Measurements from ENCODE around the gene INPP4A.

INPP4A gene

DNA sequence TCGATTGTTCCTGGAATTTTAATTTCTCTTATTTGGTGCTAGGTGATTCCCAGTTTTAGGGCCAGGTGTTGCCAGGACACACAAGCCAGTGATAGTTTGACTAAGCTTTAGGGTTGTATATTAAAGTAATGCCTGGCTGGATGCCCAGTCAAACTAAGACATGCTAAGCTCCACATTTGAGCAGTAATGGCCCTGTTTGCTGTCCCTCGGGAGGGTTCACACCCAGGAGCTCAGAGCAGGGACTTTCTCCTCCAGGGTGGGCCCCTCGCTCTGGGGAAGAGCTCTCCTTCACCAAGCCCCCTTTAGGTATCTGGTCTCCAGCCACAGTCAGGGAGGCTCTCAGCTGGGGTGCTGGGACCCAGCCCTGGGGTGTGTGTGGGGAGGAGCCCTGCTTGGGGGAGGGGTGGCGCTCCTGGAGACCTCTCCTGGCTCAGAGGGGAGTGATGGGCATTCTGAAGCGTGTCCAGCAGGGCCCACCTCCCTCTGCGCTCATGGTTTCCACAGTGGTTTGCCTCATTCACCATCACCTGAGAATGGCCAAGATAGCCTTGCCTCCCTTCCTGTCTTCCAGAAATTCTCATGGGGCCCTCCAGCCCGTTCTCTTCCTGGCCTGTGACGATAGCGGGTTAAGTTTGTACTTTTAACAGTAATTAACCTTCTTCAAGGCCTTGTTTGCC is 31.7 kb downstream of the INPP4A start:
- H3K27me3 ChIP-seq (ENCODE audit: control insufficient read depth in 1 of 2, insufficient read depth in 2 of 2, low read length in 2 of 2) = no peaks in the 10 kb centered on the region
- H3K9me3 ChIP-seq (ENCODE audit: control insufficient read depth in 1 of 2, low read length in 2 of 2) = no peaks in the 10 kb centered on the region
- H3K36me3 ChIP-seq (ENCODE audit: control insufficient read depth in 1 of 2, insufficient read depth in 2 of 2, low read length in 2 of 2) = no peaks in the 10 kb centered on the region
- no peak overlapping the region for H3K27ac ChIP-seq (ENCODE audit: low read depth, low read length)
- H3K4me3 ChIP-seq (ENCODE audit: low read depth in 1 of 2, low read length in 2 of 2) = no peak overlapping the region
- peaks cover 81 to 91% of the 10 kb centered on the region in 2 donors for H3K4me1 ChIP-seq (ENCODE audit: control insufficient read depth in 1 of 2, insufficient read depth in 2 of 2, low read length in 2 of 2)
- H3K9ac ChIP-seq (ENCODE audit: low read depth in 1 of 2, low read length in 2 of 2) = no peak overlapping the region

- Histone ChIP-seq H3K9me3 (ENCODE audit: control insufficient read depth in 1 of 2, low read length in 2 of 2) (no peaks in the 10 kb centered on the region), H3K27ac (ENCODE audit: low read depth, low read length) (no peak overlapping the region), H3K27me3 (ENCODE audit: control insufficient read depth in 1 of 2, insufficient read depth in 2 of 2, low read length in 2 of 2) (no peaks in the 10 kb centered on the region), H3K4me1 (ENCODE audit: control insufficient read depth in 1 of 2, insufficient read depth in 2 of 2, low read length in 2 of 2) (peaks cover 80 to 86% of the 10 kb centered on the region in 2 donors), H3K9ac (ENCODE audit: low read depth in 1 of 2, low read length in 2 of 2) (no peak overlapping the region), H3K36me3 (ENCODE audit: control insufficient read depth in 1 of 2, insufficient read depth in 2 of 2, low read length in 2 of 2) (no peaks in the 10 kb centered on the region), H3K4me3 (ENCODE audit: low read depth in 1 of 2, low read length in 2 of 2) (no peak overlapping the region)
Observed at GRCh38 chr2:98477036-98477435, 32.4 kb downstream of the INPP4A start.

- Histone ChIP-seq H3K9me3 (ENCODE audit: control insufficient read depth in 1 of 2, low read length in 2 of 2) (no peaks in the 10 kb centered on the region), H3K36me3 (ENCODE audit: control insufficient read depth in 1 of 2, insufficient read depth in 2 of 2, low read length in 2 of 2) (no peaks in the 10 kb centered on the region), H3K4me3 (ENCODE audit: low read depth in 1 of 2, low read length in 2 of 2) (no peak overlapping the region), H3K4me1 (ENCODE audit: control insufficient read depth in 1 of 2, insufficient read depth in 2 of 2, low read length in 2 of 2) (peaks cover 80 to 81% of the 10 kb centered on the region in 2 donors), H3K27ac (ENCODE audit: low read depth, low read length) (no peak overlapping the region), H3K9ac (ENCODE audit: low read depth in 1 of 2, low read length in 2 of 2) (no peak overlapping the region), H3K27me3 (ENCODE audit: control insufficient read depth in 1 of 2, insufficient read depth in 2 of 2, low read length in 2 of 2) (no peaks in the 10 kb centered on the region)
Observed at GRCh38 chr2:98477506-98477905, 32.8 kb downstream of the INPP4A start.

GRCh38 chr2:98478088-98478551 is 33.5 kb downstream of the INPP4A start:
- Histone ChIP-seq H3K4me1 (ENCODE audit: control insufficient read depth in 1 of 2, insufficient read depth in 2 of 2, low read length in 2 of 2) (peaks cover 77% of the 10 kb centered on the region in 2 donors), H3K27ac (ENCODE audit: low read depth, low read length) (no peak overlapping the region), H3K9me3 (ENCODE audit: control insufficient read depth in 1 of 2, low read length in 2 of 2) (no peaks in the 10 kb centered on the region), H3K4me3 (ENCODE audit: low read depth in 1 of 2, low read length in 2 of 2) (no peak overlapping the region), H3K9ac (ENCODE audit: low read depth in 1 of 2, low read length in 2 of 2) (no peak overlapping the region), H3K27me3 (ENCODE audit: control insufficient read depth in 1 of 2, insufficient read depth in 2 of 2, low read length in 2 of 2) (no peaks in the 10 kb centered on the region), H3K36me3 (ENCODE audit: control insufficient read depth in 1 of 2, insufficient read depth in 2 of 2, low read length in 2 of 2) (no peaks in the 10 kb centered on the region)

- Histone ChIP-seq H3K4me3 (ENCODE audit: low read depth in 1 of 2, low read length in 2 of 2) (no peak overlapping the region), H3K36me3 (ENCODE audit: control insufficient read depth in 1 of 2, insufficient read depth in 2 of 2, low read length in 2 of 2) (no peaks in the 10 kb centered on the region), H3K27ac (ENCODE audit: low read depth, low read length) (no peak overlapping the region), H3K27me3 (ENCODE audit: control insufficient read depth in 1 of 2, insufficient read depth in 2 of 2, low read length in 2 of 2) (no peaks in the 10 kb centered on the region), H3K9ac (ENCODE audit: low read depth in 1 of 2, low read length in 2 of 2) (no peak overlapping the region), H3K4me1 (ENCODE audit: control insufficient read depth in 1 of 2, insufficient read depth in 2 of 2, low read length in 2 of 2) (peaks cover 76 to 77% of the 10 kb centered on the region in 2 donors), H3K9me3 (ENCODE audit: control insufficient read depth in 1 of 2, low read length in 2 of 2) (no peaks in the 10 kb centered on the region)
Observed at GRCh38 chr2:98478907-98479306, 34.2 kb downstream of the INPP4A start.

DNA sequence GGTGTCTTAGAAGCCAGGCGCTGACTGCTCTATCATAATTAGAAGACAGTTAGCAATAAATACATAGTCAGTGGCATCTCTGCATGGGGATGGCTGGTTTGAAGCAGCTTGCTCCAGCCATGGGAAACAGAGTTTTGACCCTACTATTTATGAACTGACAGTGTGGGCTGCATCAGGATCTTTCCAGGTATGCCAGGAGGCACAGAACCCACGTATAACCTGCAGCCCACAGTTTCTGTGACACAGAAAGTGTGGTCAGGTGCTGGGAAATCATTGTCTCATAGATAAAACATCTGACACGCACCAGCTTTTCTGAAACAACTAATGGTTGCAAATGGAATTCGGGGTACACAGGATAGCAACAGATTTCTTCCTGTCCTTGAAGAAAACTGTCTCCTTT is 34.7 kb downstream of the INPP4A start:
- peaks cover 76 to 77% of the 10 kb centered on the region in 2 donors for H3K4me1 ChIP-seq (ENCODE audit: control insufficient read depth in 1 of 2, insufficient read depth in 2 of 2, low read length in 2 of 2)
- peak overlapping the region; percentile 39 for H3K27ac ChIP-seq (ENCODE audit: low read depth, low read length)
- H3K36me3 ChIP-seq (ENCODE audit: control insufficient read depth in 1 of 2, insufficient read depth in 2 of 2, low read length in 2 of 2) = no peaks in the 10 kb centered on the region
- peak overlapping the region; percentile 7 to 34 for H3K9ac ChIP-seq (ENCODE audit: low read depth in 1 of 2, low read length in 2 of 2)
- H3K27me3 ChIP-seq (ENCODE audit: control insufficient read depth in 1 of 2, insufficient read depth in 2 of 2, low read length in 2 of 2) = no peaks in the 10 kb centered on the region
- no peaks in the 10 kb centered on the region for H3K9me3 ChIP-seq (ENCODE audit: control insufficient read depth in 1 of 2, low read length in 2 of 2)
- no peak overlapping the region for H3K4me3 ChIP-seq (ENCODE audit: low read depth in 1 of 2, low read length in 2 of 2)

DNA sequence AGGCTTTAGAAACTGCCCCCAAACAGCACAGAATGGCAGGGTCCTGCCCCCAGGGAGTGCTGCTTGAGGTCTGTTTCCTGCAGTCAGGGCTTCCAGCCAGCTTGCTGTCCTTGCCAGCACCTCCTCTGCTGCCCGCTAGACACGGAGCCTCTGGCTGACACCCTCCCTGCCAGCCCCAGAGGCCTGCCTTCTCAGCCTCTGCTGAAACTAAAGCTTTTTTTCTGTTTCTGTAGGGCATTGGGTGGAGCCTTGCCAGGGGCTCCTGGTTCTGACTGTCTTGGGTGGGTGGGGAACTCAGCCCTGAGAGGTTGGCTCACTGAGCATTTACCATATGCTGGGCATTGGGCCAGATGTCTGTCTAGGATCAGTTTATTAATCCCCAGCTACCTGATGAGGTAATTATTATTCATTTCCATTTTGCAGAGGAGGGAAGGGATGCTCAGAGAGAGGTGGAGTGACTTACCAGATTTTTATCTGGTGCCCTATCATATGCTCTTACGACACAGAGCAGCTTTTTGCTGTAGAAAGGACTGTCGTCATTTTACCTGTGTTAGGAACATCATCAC is 35.4 kb downstream of the INPP4A start:
- H3K36me3 ChIP-seq (ENCODE audit: control insufficient read depth in 1 of 2, insufficient read depth in 2 of 2, low read length in 2 of 2) = no peaks in the 10 kb centered on the region
- no peaks in the 10 kb centered on the region for H3K9me3 ChIP-seq (ENCODE audit: control insufficient read depth in 1 of 2, low read length in 2 of 2)
- H3K9ac ChIP-seq (ENCODE audit: low read depth in 1 of 2, low read length in 2 of 2) = peak overlapping the region; percentile 7 to 34
- H3K27me3 ChIP-seq (ENCODE audit: control insufficient read depth in 1 of 2, insufficient read depth in 2 of 2, low read length in 2 of 2) = no peaks in the 10 kb centered on the region
- H3K4me1 ChIP-seq (ENCODE audit: control insufficient read depth in 1 of 2, insufficient read depth in 2 of 2, low read length in 2 of 2) = peaks cover 74 to 76% of the 10 kb centered on the region in 2 donors
- H3K27ac ChIP-seq (ENCODE audit: low read depth, low read length) = peak overlapping the region; percentile 39
- no peak overlapping the region for H3K4me3 ChIP-seq (ENCODE audit: low read depth in 1 of 2, low read length in 2 of 2)

- Histone ChIP-seq H3K27me3 (ENCODE audit: control insufficient read depth in 1 of 2, insufficient read depth in 2 of 2, low read length in 2 of 2) (no peaks in the 10 kb centered on the region), H3K9me3 (ENCODE audit: control insufficient read depth in 1 of 2, low read length in 2 of 2) (no peaks in the 10 kb centered on the region), H3K27ac (ENCODE audit: low read depth, low read length) (no peak overlapping the region), H3K36me3 (ENCODE audit: control insufficient read depth in 1 of 2, insufficient read depth in 2 of 2, low read length in 2 of 2) (no peaks in the 10 kb centered on the region), H3K4me1 (ENCODE audit: control insufficient read depth in 1 of 2, insufficient read depth in 2 of 2, low read length in 2 of 2) (peaks cover 72 to 75% of the 10 kb centered on the region in 2 donors), H3K9ac (ENCODE audit: low read depth in 1 of 2, low read length in 2 of 2) (no peak overlapping the region), H3K4me3 (ENCODE audit: low read depth in 1 of 2, low read length in 2 of 2) (no peak overlapping the region)
Observed at GRCh38 chr2:98480598-98480997, 35.9 kb downstream of the INPP4A start.

GRCh38 chr2:98482362-98482761 is 37.7 kb downstream of the INPP4A start:
- peaks cover 69 to 74% of the 10 kb centered on the region in 2 donors for H3K4me1 ChIP-seq (ENCODE audit: control insufficient read depth in 1 of 2, insufficient read depth in 2 of 2, low read length in 2 of 2)
- no peaks in the 10 kb centered on the region for H3K27me3 ChIP-seq (ENCODE audit: control insufficient read depth in 1 of 2, insufficient read depth in 2 of 2, low read length in 2 of 2)
- no peaks in the 10 kb centered on the region for H3K36me3 ChIP-seq (ENCODE audit: control insufficient read depth in 1 of 2, insufficient read depth in 2 of 2, low read length in 2 of 2)
- H3K9ac ChIP-seq (ENCODE audit: low read depth in 1 of 2, low read length in 2 of 2) = no peak overlapping the region
- no peaks in the 10 kb centered on the region for H3K9me3 ChIP-seq (ENCODE audit: control insufficient read depth in 1 of 2, low read length in 2 of 2)
- H3K27ac ChIP-seq (ENCODE audit: low read depth, low read length) = no peak overlapping the region
- H3K4me3 ChIP-seq (ENCODE audit: low read depth in 1 of 2, low read length in 2 of 2) = no peak overlapping the region

DNA sequence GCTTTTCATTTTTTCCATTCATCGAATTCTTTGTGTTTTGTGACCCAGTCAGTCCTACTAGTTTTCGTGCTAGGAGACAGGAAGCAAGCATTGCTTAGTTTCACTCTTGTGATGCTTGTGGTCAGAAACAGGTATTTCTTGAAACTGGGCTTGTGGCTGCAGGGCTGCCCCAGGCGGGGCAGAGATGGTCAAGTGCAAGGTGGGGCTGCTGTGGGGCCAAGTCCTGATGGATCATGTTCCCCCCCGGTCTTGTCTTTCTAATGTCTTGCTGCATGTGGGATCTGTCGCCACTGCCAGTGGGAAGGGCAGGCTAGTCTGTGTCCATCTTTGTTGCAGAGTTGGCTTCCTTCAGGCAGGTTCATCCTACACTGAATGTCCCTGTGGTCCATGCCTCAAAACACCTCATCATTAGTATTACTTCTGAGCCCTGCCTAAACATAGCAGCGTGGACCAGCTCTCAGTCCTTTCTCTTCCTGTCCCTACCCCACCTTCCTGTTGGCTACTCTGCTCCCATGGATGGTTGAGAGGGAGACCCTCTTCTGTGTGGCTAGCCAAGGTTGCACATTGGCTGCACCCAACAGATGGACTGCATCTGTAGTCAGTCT is 38.7 kb downstream of the INPP4A start:
- no peak overlapping the region for H3K27ac ChIP-seq (ENCODE audit: low read depth, low read length)
- no peaks in the 10 kb centered on the region for H3K27me3 ChIP-seq (ENCODE audit: control insufficient read depth in 1 of 2, insufficient read depth in 2 of 2, low read length in 2 of 2)
- H3K9me3 ChIP-seq (ENCODE audit: control insufficient read depth in 1 of 2, low read length in 2 of 2) = no peaks in the 10 kb centered on the region
- H3K36me3 ChIP-seq (ENCODE audit: control insufficient read depth in 1 of 2, insufficient read depth in 2 of 2, low read length in 2 of 2) = no peaks in the 10 kb centered on the region
- H3K9ac ChIP-seq (ENCODE audit: low read depth in 1 of 2, low read length in 2 of 2) = no peak overlapping the region
- H3K4me3 ChIP-seq (ENCODE audit: low read depth in 1 of 2, low read length in 2 of 2) = peak overlapping the region in 1 of 2 donors; percentile 3
- peaks cover 70 to 74% of the 10 kb centered on the region in 2 donors for H3K4me1 ChIP-seq (ENCODE audit: control insufficient read depth in 1 of 2, insufficient read depth in 2 of 2, low read length in 2 of 2)

Measured in duodenal mucosa (tissue), 2 donors.